H54 (cell line): ENCODE results near the gene NECAB3.
"Not testable (repeated sequence)": the region's sequence is repeated elsewhere in the genome, so short reads cannot be mapped to it uniquely, and the experiment has no call there.

Experiments used
- DNase-seq: peaks from one replicate; pipeline ENCODE4 v3.0.0; 2011; ENCODE audit warnings: low spot score, mixed read lengths; ENCODE audit not compliant: insufficient read length
- FAIRE-seq: peaks from 3 replicates; lab custom pipeline; 2011; peaks lifted over from hg19 to GRCh38; lab: Jason Lieb, UNC
- POLR2A ChIP-seq: IDR thresholded peaks from 2 replicates; pipeline ENCODE4 v1.6.1; 2011; ENCODE audit warnings: low read depth, mild to moderate bottlenecking, low read length

The NECAB3 gene

GRCh38 chr20:33704197-33704924, 30.1 kb upstream of the NECAB3 start:
- DNase-seq (no peak), FAIRE-seq (no peak)
- TF ChIP-seq POLR2A = no peak

GRCh38 chr20:33703498-33704137, 29.4 kb upstream of the NECAB3 start:
- DNase-seq = no peak
- FAIRE-seq = no peak
- TF ChIP-seq POLR2A = no peak

- TF ChIP-seq POLR2A = no peak
- FAIRE-seq (no peak), DNase-seq (no peak)
Observed at GRCh38 chr20:33702861-33703260, 28.6 kb upstream of the NECAB3 start.

- no peak for FAIRE-seq
- TF ChIP-seq POLR2A = no peak
- no peak for DNase-seq
Observed at GRCh38 chr20:33701629-33702450, 27.6 kb upstream of the NECAB3 start.

DNA sequence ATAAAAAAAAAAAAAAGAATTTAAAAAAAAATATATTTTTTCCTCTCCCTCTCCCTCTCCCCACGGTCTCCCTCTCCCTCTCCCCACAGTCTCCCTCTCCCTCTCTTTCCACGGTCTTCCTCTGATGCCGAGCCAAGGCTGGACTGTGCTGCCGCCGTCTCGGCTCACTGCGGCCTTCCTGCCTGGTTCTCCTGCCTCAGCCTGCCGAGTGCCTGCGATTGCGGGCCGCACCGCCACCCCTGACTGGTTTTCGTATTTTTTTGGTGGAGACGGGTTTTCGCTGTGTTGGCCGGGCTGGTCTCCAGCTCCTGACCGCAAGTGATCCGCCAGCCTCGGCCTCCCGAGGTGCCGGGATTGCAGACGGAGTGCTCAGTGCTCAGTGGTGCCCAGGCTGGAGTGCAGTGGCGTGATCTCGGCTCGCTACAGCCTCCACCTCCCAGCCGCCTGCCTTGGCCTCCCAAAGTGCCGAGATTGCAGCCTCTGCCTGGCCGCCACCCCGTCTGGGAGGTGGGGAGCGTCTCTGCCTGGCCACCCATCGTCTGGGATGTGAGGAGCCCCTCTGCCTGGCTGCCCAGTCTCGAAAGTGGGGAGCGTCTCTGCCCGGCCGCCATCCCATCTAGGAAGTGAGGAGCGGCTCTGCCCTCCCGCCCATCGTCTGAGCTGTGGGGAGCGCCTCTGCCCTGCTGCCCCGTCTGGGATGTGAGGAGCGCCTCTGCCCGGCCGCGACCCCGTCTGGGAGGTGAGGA, 26.6 kb upstream of the NECAB3 start:
- not testable (repeated sequence) for DNase-seq, FAIRE-seq

DNA sequence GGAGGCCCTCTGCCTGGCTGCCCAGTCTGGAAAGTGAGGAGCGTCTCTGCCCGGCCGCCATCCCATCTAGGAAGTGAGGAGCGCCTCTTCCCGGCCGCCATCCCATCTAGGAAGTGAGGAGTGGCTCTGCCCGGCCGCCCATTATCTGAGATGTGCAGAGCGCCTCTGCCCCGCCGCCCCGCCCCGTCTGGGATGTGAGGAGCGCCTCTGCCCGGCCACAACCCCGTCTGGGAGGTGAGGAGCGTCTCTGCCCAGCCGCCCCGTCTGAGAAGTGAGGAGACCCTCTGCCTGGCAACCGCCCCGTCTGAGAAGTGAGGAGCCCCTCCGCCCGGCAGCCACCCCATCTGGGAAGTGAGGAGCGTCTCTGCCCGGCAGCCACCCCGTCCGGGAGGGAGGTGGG, 24.7 kb upstream of the NECAB3 start:
- not testable (repeated sequence) for FAIRE-seq, DNase-seq

GRCh38 chr20:33697129-33697528, 22.9 kb upstream of the NECAB3 start:
- DNase-seq = no peak
- FAIRE-seq = no peak
- no peak for TF ChIP-seq POLR2A

- no peak for TF ChIP-seq POLR2A
- FAIRE-seq (no peak), DNase-seq (no peak)
Observed at GRCh38 chr20:33696448-33696847, 22.2 kb upstream of the NECAB3 start.

GRCh38 chr20:33694639-33695012, 20.4 kb upstream of the NECAB3 start:
- TF ChIP-seq POLR2A = no peak
- FAIRE-seq (no peak), DNase-seq (no peak)

GRCh38 chr20:33693741-33694638, 19.8 kb upstream of the NECAB3 start:
- DNase-seq = no peak
- no peak for TF ChIP-seq POLR2A
- FAIRE-seq = no peak

DNA sequence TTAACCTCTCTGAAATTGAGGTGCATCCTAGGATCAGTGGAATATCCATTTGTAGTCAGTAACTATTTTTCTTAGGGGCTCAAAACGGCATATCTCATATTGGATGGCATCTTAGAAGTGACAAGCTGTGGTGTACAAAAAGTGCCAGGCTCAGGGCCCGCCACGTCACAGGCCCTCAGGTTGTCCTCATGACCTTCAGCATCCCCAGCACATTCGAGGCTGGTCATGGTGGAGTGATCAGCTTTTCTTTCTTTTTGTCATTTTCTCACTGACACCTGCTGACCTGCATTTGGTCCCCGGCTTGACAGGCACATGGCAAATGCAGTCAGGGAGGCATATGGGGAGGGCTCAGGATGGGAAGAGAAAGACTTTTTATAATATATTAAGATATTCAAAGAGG, 19.1 kb upstream of the NECAB3 start:
- TF ChIP-seq POLR2A = no peak
- FAIRE-seq = no peak
- DNase-seq = no peak

DNA sequence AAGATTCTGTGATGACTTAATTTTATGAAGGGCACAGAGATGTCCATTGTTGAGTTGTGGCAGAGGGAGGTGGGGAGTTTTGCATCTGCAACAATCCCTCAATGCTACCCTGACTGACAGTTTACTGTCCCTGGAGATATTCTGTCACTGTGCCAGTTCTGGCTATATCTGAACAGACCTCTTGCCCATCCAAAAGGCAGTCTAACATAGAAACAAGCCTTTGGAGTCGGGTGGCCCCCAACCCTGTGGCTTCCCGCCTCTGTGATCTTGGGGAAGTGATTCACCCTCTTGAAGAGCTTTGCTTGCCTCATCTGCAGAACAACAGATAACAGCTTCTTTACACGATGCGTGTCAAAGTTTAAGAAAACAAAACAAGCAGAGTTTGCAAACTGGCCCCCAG, 15.7 kb upstream of the NECAB3 start:
- TF ChIP-seq POLR2A = no peak
- FAIRE-seq = no peak
- DNase-seq = no peak

DNA sequence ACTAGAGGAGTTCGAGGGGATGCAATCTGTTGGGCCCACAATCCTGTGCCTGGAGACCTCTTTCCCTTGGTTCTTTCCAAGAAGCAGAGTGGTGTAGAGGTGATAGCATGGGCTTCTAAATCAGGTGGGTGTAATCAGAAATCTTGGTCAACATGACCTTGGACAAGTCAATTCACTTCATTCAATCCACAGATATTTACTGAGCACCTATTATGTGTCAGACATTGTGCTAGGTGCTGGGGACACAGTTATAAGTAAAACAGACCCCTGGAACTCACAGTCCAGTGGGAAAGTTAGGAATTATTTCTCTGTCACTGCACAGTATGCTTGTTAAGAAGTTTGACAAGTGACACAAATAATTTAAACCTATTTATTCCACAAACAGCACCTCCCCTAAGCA, 15.3 kb upstream of the NECAB3 start:
- FAIRE-seq = no peak
- no peak for TF ChIP-seq POLR2A
- no peak for DNase-seq
